Esophagus (tissue), 2 donors: ENCODE measurements around the gene NDE1. TPM values are rescaled to one million over a fixed set of nuclear protein-coding genes. Genes with fewer than 3 reads are reported as not detected.
"Not testable (repeated sequence)": the region's sequence is repeated elsewhere in the genome, so short reads cannot be mapped to it uniquely, and the experiment has no call there.

Source experiments
- H3K27ac ChIP-seq, 2 donors: one replicate each; pipeline ENCODE4 v1.5.1; 2013; ENCODE audit warnings: low read depth in 2 of 2, mild to moderate bottlenecking in 2 of 2, inconsistent platforms in 1 of 2, low read length in 1 of 2, moderate library complexity in 1 of 2
- H3K27me3 ChIP-seq, 2 donors: one replicate each; pipeline ENCODE4 v1.6.1; 2013; ENCODE audit warnings: low read length in 2 of 2, control low read depth in 1 of 2, mild to moderate bottlenecking in 1 of 2; ENCODE audit not compliant: insufficient read depth in 2 of 2, control insufficient read depth in 1 of 2
- H3K36me3 ChIP-seq, 2 donors: one replicate each; pipeline ENCODE4 v1.6.1; 2013; ENCODE audit warnings: low read length in 1 of 2; ENCODE audit not compliant: control insufficient read depth in 2 of 2, insufficient read depth in 2 of 2
- H3K4me1 ChIP-seq, 2 donors: one replicate each; pipeline ENCODE4 v1.6.1; 2013; ENCODE audit warnings: low read length in 1 of 2; ENCODE audit not compliant: control insufficient read depth in 2 of 2, insufficient read depth in 2 of 2
- H3K4me3 ChIP-seq, 2 donors: one replicate each; pipeline ENCODE4 v1.5.1; 2013; ENCODE audit warnings: low read length in 2 of 2, mild to moderate bottlenecking in 2 of 2, low read depth in 1 of 2, moderate library complexity in 1 of 2
- H3K9me3 ChIP-seq, 2 donors: one replicate each; pipeline ENCODE4 v1.6.1; 2013; ENCODE audit warnings: mild to moderate bottlenecking in 2 of 2, low read depth in 1 of 2, low read length in 1 of 2, moderate library complexity in 1 of 2; ENCODE audit not compliant: control insufficient read depth in 2 of 2, insufficient read depth in 1 of 2
- WGBS, 2 donors: extraction: QIAGEN DNeasy Blood & Tissue Kit; methylation state at CpG; one replicate each; pipeline ENCODE4 v1.1.7; 2013; 5-methylcytosine and 5-hydroxymethylcytosine counted together
- polyA plus RNA-seq, 2 donors: library from polyadenylated mRNA; stranded (reverse); fragments of 200-250 nt; gene quantifications; one replicate each; pipeline ENCODE4 v1.2.3, GENCODE V29; 2013
- donor health status: healthy with polysubstance abuse.
- donor health status: Bipolar disorder and iron deficiency.

Gene NDE1
- polyA plus RNA-seq, 2 donors = 11.6 to 14.3 TPM

GRCh38 chr16:15649311-15649710 lies 734 bp upstream of the NDE1 start:
- not testable (repeated sequence) for H3K4me1 ChIP-seq, H3K4me3 ChIP-seq, H3K27me3 ChIP-seq, H3K36me3 ChIP-seq, H3K9me3 ChIP-seq
- WGBS, 2 donors = 62 to 68% methylated on average over 17 of the region's 17 CpGs
- H3K27ac ChIP-seq = peak overlapping the region in 1 of 2 donors; percentile 90

- 1% methylated on average over 14 of the region's 14 CpGs for WGBS, 2 donors
- Histone ChIP-seq H3K27ac (peak overlapping the region; percentile 84 to 90), H3K9me3 (no peaks in the 10 kb centered on the region), H3K4me3 (peak overlapping the region; percentile 78 to 94), H3K27me3 (no peaks in the 10 kb centered on the region), H3K4me1 (no peaks in the 10 kb centered on the region), H3K36me3 (peaks cover 0 to 2% of the 10 kb centered on the region in 2 donors)
Observed at GRCh38 chr16:15649727-15650018, 372 bp upstream of the NDE1 start.

GRCh38 chr16:15650698-15651171 lies 690 bp downstream of the NDE1 start:
- H3K4me1 ChIP-seq = no peaks in the 10 kb centered on the region
- 1% methylated on average over 18 of the region's 18 CpGs for WGBS, 2 donors
- peak overlapping the region; percentile 90 to 96 for H3K27ac ChIP-seq
- peak overlapping the region; percentile 78 to 94 for H3K4me3 ChIP-seq
- H3K27me3 ChIP-seq = no peaks in the 10 kb centered on the region
- H3K36me3 ChIP-seq = peaks cover 0 to 2% of the 10 kb centered on the region in 2 donors
- no peaks in the 10 kb centered on the region for H3K9me3 ChIP-seq

GRCh38 chr16:15652293-15653001 lies 2.4 kb downstream of the NDE1 start:
- Histone ChIP-seq H3K4me1 (no peaks in the 10 kb centered on the region), H3K27ac (peak overlapping the region in 1 of 2 donors; percentile 16), H3K9me3 (no peaks in the 10 kb centered on the region), H3K4me3 (no peak overlapping the region), H3K36me3 (peaks cover 0 to 2% of the 10 kb centered on the region in 2 donors), H3K27me3 (no peaks in the 10 kb centered on the region)
- 83 to 87% methylated on average over 14 of the region's 14 CpGs for WGBS, 2 donors

- Histone ChIP-seq H3K27ac (peak overlapping the region in 1 of 2 donors; percentile 47), H3K36me3 (peaks cover 0 to 2% of the 10 kb centered on the region in 2 donors), H3K4me3 (no peak overlapping the region), H3K27me3 (no peaks in the 10 kb centered on the region), H3K4me1 (peaks cover 0 to 2% of the 10 kb centered on the region in 2 donors), H3K9me3 (no peaks in the 10 kb centered on the region)
- WGBS, 2 donors = 17 to 30% methylated on average over 4 of the region's 4 CpGs
Observed at GRCh38 chr16:15653227-15653626, 3.2 kb downstream of the NDE1 start.

- H3K27me3 ChIP-seq = no peaks in the 10 kb centered on the region
- peaks cover 0 to 2% of the 10 kb centered on the region in 2 donors for H3K4me1 ChIP-seq
- H3K27ac ChIP-seq = no peak overlapping the region
- peaks cover 0 to 2% of the 10 kb centered on the region in 2 donors for H3K36me3 ChIP-seq
- H3K9me3 ChIP-seq = no peaks in the 10 kb centered on the region
- no peak overlapping the region for H3K4me3 ChIP-seq
- WGBS, 2 donors = 64 to 70% methylated on average over 2 of the region's 2 CpGs
Observed at GRCh38 chr16:15654591-15654990, 4.5 kb downstream of the NDE1 start.

- 95 to 96% methylated on average over 3 of the region's 6 CpGs for WGBS, 2 donors
- H3K36me3 ChIP-seq, H3K4me3 ChIP-seq, H3K9me3 ChIP-seq, H3K27ac ChIP-seq, H3K27me3 ChIP-seq, H3K4me1 ChIP-seq: not testable (repeated sequence)
Observed at GRCh38 chr16:15655561-15655960, 5.5 kb downstream of the NDE1 start.

GRCh38 chr16:15658149-15658548 lies 8.1 kb downstream of the NDE1 start:
- H3K9me3 ChIP-seq = no peaks in the 10 kb centered on the region
- 86 to 91% methylated on average over 6 of the region's 6 CpGs for WGBS, 2 donors
- no peaks in the 10 kb centered on the region for H3K36me3 ChIP-seq
- H3K27me3 ChIP-seq = no peaks in the 10 kb centered on the region
- peaks cover 0 to 2% of the 10 kb centered on the region in 2 donors for H3K4me1 ChIP-seq
- H3K4me3 ChIP-seq = no peak overlapping the region
- H3K27ac ChIP-seq = no peak overlapping the region

GRCh38 chr16:15658556-15658955 lies 8.5 kb downstream of the NDE1 start:
- Histone ChIP-seq H3K27ac (no peak overlapping the region), H3K27me3 (no peaks in the 10 kb centered on the region), H3K4me1 (peaks cover 0 to 2% of the 10 kb centered on the region in 2 donors), H3K4me3 (no peak overlapping the region), H3K9me3 (no peaks in the 10 kb centered on the region), H3K36me3 (no peaks in the 10 kb centered on the region)
- WGBS, 2 donors = 92% methylated on average over 5 of the region's 5 CpGs

GRCh38 chr16:15660203-15660601 lies 10.2 kb downstream of the NDE1 start:
- peaks cover 0 to 3% of the 10 kb centered on the region in 2 donors for H3K36me3 ChIP-seq
- no peaks in the 10 kb centered on the region for H3K9me3 ChIP-seq
- H3K27me3 ChIP-seq = no peaks in the 10 kb centered on the region
- H3K4me3 ChIP-seq = no peak overlapping the region
- H3K4me1 ChIP-seq = peaks cover 0 to 2% of the 10 kb centered on the region in 2 donors
- H3K27ac ChIP-seq = no peak overlapping the region
- WGBS, 2 donors = 90 to 93% methylated on average over 5 of the region's 5 CpGs
